ENCODE data around the gene NPPC.

DNA sequence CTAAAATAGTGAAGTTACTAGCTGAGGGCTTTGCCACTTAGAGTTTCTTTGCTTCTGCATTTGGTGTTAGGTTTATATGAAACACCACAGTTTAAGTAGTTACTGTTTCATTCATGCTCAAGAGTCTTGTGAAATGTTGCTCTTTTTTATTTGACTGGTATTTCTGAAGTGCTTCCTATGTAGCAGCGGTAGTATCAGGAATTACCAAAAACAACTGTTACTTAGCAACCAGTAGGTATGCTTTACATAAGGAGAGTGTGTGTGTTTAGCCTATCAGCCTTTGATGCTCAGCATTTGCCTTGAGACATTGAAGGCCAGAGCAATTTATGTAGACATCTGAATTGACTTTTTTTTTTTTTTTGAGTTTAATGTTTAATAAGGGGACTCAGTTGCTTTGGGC lies 38.9 kb upstream of the NPPC start:
- TF ChIP-seq EP300 (conservative IDR thresholded peaks at IDR 0.05; ENCODE audit: poor library complexity, severe bottlenecking) (no peak), CTCF (IDR thresholded peaks at IDR 0.05; ENCODE audit: poor library complexity, severe bottlenecking) (no peak), RAD21 (conservative IDR thresholded peaks at IDR 0.05) (no peak)
